GM18520 (cell line): Measurements from ENCODE around the gene PRKAR1B.
"Not testable (repeated sequence)": the region's sequence is repeated elsewhere in the genome, so short reads cannot be mapped to it uniquely, and the experiment has no call there.

Source experiments
- ATAC-seq: cut with Tn5 transposase; IDR thresholded peaks from one replicate; pipeline ENCODE4 v1.9.1; 2021; ENCODE audit not compliant: unreplicated experiment

PRKAR1B gene

GRCh38 chr7:651032-651728, 75.9 kb downstream of the PRKAR1B start:
- ATAC-seq = no peak

GRCh38 chr7:650339-651031, 76.6 kb downstream of the PRKAR1B start:
- ATAC-seq = no peak

- ATAC-seq = no peak
Observed at GRCh38 chr7:646951-647350, 80.1 kb downstream of the PRKAR1B start.

- ATAC-seq = no peak
Observed at GRCh38 chr7:646487-646886, 80.6 kb downstream of the PRKAR1B start.

- ATAC-seq = no peak
Observed at GRCh38 chr7:645606-646005, 81.5 kb downstream of the PRKAR1B start.

- no peak for ATAC-seq
Observed at GRCh38 chr7:644381-645305, 82.4 kb downstream of the PRKAR1B start.

GRCh38 chr7:641966-642365, 85.1 kb downstream of the PRKAR1B start:
- ATAC-seq = no peak

- ATAC-seq = no peak
Observed at GRCh38 chr7:641269-641671, 85.8 kb downstream of the PRKAR1B start.

- ATAC-seq = no peak
Observed at GRCh38 chr7:638256-639011, 88.6 kb downstream of the PRKAR1B start.

GRCh38 chr7:637826-638225, 89.3 kb downstream of the PRKAR1B start:
- no peak for ATAC-seq

- no peak for ATAC-seq
Observed at GRCh38 chr7:636396-636795, 90.7 kb downstream of the PRKAR1B start.

GRCh38 chr7:635687-636382, 91.2 kb downstream of the PRKAR1B start:
- not testable (repeated sequence) for ATAC-seq

- no peak for ATAC-seq
Observed at GRCh38 chr7:635227-635626, 91.9 kb downstream of the PRKAR1B start.

GRCh38 chr7:633381-634018, 93.6 kb downstream of the PRKAR1B start:
- ATAC-seq = no peak

- ATAC-seq = no peak
Observed at GRCh38 chr7:632831-633210, 94.3 kb downstream of the PRKAR1B start.

GRCh38 chr7:631964-632830, 94.9 kb downstream of the PRKAR1B start:
- ATAC-seq = no peak

- ATAC-seq = no peak
Observed at GRCh38 chr7:631291-631711, 95.8 kb downstream of the PRKAR1B start.

GRCh38 chr7:630539-630938, 96.5 kb downstream of the PRKAR1B start:
- no peak for ATAC-seq

GRCh38 chr7:630111-630511, 97.0 kb downstream of the PRKAR1B start:
- ATAC-seq = no peak
